Smooth muscle cell (in vitro differentiated cells): ENCODE data around the gene ROPN1L. TPM values are rescaled to one million over a fixed set of nuclear protein-coding genes. Genes with fewer than 3 reads are reported as not detected.

Source experiments
- DNase-seq: peaks from one replicate; lab custom pipeline; 2025; ENCODE audit not compliant: unreplicated experiment; lab: John Stamatoyannopoulos, UW
- H2AFZ ChIP-seq: fragments of 200-600 bp; sonication (generic); 2 replicates; pipeline ENCODE4 v1.6.0; 2016; ENCODE audit warnings: antibody characterized with exemption, low read depth, mild to moderate bottlenecking
- H3F3A ChIP-seq: fragments of 200-600 bp; sonication (generic); 2 replicates; pipeline ENCODE4 v1.6.0; 2017; ENCODE audit warnings: antibody characterized with exemption, low read depth
- H3K27ac ChIP-seq: fragments of 200-600 bp; sonication (generic); 2 replicates; pipeline ENCODE4 v1.5.1; 2016; ENCODE audit warnings: low read depth, mild to moderate bottlenecking
- H3K27me3 ChIP-seq: fragments of 200-600 bp; sonication (generic); 2 replicates; pipeline ENCODE4 v1.6.1; 2016; ENCODE audit warnings: low read depth, mild to moderate bottlenecking
- H3K36me3 ChIP-seq: fragments of 200-600 bp; sonication (generic); 2 replicates; pipeline ENCODE4 v1.5.1; 2016; ENCODE audit warnings: low read depth
- H3K4me1 ChIP-seq: fragments of 200-600 bp; sonication (generic); 2 replicates; pipeline ENCODE4 v1.5.1; 2016; ENCODE audit warnings: low read depth
- H3K4me2 ChIP-seq: fragments of 200-600 bp; sonication (generic); 2 replicates; pipeline ENCODE4 v1.6.0; 2016; ENCODE audit warnings: mild to moderate bottlenecking
- H3K4me3 ChIP-seq: fragments of 200-600 bp; sonication (generic); 2 replicates; pipeline ENCODE4 v1.5.1; 2016; ENCODE audit warnings: mild to moderate bottlenecking
- H3K79me2 ChIP-seq: fragments of 200-600 bp; sonication (generic); 2 replicates; pipeline ENCODE4 v1.6.0; 2016; ENCODE audit warnings: low read depth, mild to moderate bottlenecking
- H3K9ac ChIP-seq: fragments of 200-600 bp; sonication (generic); 2 replicates; pipeline ENCODE4 v1.6.0; 2016; ENCODE audit warnings: low read depth
- H3K9me3 ChIP-seq: fragments of 200-600 bp; sonication (generic); replicated peaks from 2 replicates; pipeline ENCODE4 v1.5.1; 2016; ENCODE audit warnings: low read depth
- H4K20me1 ChIP-seq: fragments of 200-600 bp; sonication (generic); 2 replicates; pipeline ENCODE4 v1.6.0; 2016; ENCODE audit warnings: low read depth
- WGBS: methylation state at CpG from one replicate; pipeline ENCODE4 v1.1.7; 2016; ENCODE audit warnings: low lambda C conversion rate; 5-methylcytosine and 5-hydroxymethylcytosine counted together
- polyA plus RNA-seq: library from polyadenylated mRNA; unstranded; fragments of >200 nt; fragmentation: Nextera tagmentation; extraction: Ambion mirVana; gene quantifications from 2 replicates; pipeline ENCODE4 v1.2.1, GENCODE V29; 2016
- total RNA-seq: library from RNA; depleted of rRNA; stranded (reverse); fragments of >200 nt; gene quantifications from 2 replicates; pipeline ENCODE4 v1.2.3, GENCODE V29; 2014
- TF ChIP-seq, protein P1 (sequence below): fragments of 200-600 bp; sonication (generic); IDR thresholded peaks from 2 replicates; pipeline ENCODE4 v1.5.1; 2017; ENCODE audit warnings: borderline replicate concordance, mild to moderate bottlenecking, antibody characterized with exemption; ENCODE audit not compliant: insufficient read depth, poor library complexity, severe bottlenecking

ROPN1L gene
- total and polyA plus RNA-seq, 2 experiments from 2014 or later = 3.0 TPM; not detected in 1

DNA sequence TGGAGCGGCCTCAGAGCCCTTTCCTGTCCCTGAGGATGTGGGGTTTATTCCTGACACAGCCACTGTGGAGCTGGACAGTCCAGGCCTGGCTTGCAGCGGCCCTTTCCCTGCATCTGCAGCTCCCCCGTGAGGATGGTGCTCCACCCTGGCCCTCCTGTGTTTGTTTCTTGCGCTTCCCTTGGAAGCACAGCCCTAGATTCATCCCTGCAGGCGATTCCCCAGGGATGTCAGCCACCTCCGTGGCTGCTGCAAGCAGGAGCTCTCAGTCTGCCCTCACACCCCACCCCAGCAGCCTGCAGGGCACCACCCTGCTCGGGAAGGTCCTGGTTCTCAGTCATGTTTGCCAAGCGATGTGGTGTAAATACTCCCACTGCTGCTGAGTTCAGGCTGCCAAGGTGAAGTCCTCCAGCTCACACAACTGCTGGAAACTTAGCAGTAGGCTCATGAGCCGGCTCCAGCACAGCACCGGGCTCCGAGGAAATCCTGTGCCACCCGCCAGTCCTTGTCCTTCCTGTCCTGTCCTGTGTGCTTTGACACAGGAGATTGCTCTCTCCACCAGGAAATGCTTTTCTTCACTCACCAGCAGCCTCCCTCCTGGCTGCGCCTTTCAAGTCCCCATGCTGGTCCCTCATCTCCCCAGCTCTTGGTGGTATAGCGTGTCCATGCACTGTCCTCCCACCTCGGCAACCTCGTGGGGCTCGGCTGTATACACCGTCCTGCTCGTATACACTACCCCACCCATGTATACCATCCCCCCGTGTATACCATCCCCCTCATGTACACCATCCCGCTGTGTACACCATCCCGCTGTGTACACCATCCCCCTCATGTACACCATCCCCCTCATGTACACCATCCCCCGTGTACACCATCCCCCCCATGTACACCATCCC, 16.2 kb downstream of the ROPN1L start:
- H3K9ac ChIP-seq = no peak overlapping the region

DNA sequence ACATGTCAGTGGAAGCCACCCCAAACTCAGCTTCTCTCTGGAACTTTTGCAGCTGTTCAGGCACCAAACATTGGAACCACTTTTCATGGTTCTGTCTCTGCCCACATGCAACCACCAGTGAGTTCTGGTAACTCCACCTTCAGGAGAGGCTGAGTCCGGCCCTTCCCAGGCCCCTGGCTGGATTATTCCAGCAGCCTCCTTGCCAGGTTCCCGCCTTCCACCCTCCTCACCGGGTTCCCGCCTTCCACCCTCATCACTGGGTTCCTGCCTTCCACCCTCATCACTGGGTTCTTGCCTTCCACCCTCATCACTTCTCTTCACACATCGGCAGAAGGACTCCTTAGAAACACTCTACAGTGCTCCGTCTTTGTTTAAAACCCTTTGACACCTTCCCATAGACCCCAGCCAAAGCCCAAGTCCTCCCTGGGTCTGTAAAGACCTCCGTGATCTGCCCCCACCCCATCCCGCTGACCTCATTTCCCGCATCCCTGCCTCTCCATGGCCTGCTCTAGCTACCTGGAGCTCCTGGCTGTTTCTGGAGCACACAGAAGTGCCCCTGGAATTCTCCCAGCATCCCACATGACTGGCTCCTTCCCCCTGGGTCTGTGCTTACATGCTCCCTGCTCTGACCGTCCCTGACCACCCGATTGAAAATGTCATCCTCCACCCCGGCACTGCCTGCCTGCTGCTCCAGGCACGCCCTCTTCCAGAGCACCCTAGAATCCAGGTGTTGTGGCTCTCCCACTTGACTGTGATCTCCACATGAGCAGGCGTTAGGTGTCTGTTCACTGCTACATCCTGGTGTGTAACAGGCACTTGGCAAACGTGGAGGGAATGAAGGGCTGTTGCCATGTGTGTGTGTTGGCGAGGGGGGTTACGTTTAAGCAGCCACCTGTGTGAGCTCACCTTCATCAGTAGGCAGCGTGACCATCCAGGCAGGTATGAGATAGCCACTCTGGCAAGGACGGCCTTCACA, 17.7 kb downstream of the ROPN1L start:
- H3K27me3 ChIP-seq = no peaks in the 10 kb centered on the region
- no peaks in the 10 kb centered on the region for H4K20me1 ChIP-seq
- no peak overlapping the region for H3K4me3 ChIP-seq
- H3K36me3 ChIP-seq = no peaks in the 10 kb centered on the region
- H3K9ac ChIP-seq = no peak overlapping the region
- 90% methylated on average over 19 of the region's 19 CpGs for WGBS
- H3F3A ChIP-seq = no peaks in the 10 kb centered on the region
- H3K4me1 ChIP-seq = peaks cover 12% of the 10 kb centered on the region
- no peak overlapping the region for H3K27ac ChIP-seq
- no peaks in the 10 kb centered on the region for H3K9me3 ChIP-seq
- DNase-seq = no peak
- H3K79me2 ChIP-seq = no peaks in the 10 kb centered on the region
- H2AFZ ChIP-seq = no peak overlapping the region
- no peak overlapping the region for H3K4me2 ChIP-seq
- TF ChIP-seq, protein P1, sequence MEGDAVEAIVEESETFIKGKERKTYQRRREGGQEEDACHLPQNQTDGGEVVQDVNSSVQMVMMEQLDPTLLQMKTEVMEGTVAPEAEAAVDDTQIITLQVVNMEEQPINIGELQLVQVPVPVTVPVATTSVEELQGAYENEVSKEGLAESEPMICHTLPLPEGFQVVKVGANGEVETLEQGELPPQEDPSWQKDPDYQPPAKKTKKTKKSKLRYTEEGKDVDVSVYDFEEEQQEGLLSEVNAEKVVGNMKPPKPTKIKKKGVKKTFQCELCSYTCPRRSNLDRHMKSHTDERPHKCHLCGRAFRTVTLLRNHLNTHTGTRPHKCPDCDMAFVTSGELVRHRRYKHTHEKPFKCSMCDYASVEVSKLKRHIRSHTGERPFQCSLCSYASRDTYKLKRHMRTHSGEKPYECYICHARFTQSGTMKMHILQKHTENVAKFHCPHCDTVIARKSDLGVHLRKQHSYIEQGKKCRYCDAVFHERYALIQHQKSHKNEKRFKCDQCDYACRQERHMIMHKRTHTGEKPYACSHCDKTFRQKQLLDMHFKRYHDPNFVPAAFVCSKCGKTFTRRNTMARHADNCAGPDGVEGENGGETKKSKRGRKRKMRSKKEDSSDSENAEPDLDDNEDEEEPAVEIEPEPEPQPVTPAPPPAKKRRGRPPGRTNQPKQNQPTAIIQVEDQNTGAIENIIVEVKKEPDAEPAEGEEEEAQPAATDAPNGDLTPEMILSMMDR = no peak

More for the DNA sequence above, 16.2 kb downstream of the ROPN1L start:
- TF ChIP-seq, protein P1 = no peak
- Histone ChIP-seq H3K27me3 (no peaks in the 10 kb centered on the region), H4K20me1 (no peaks in the 10 kb centered on the region), H3K9me3 (no peaks in the 10 kb centered on the region), H3F3A (no peaks in the 10 kb centered on the region), H3K36me3 (no peaks in the 10 kb centered on the region), H3K27ac (no peak overlapping the region), H2AFZ (no peak overlapping the region), H3K79me2 (no peaks in the 10 kb centered on the region), H3K4me3 (no peak overlapping the region), H3K4me1 (peaks cover 13% of the 10 kb centered on the region), H3K4me2 (no peak overlapping the region)
- WGBS = 82% methylated on average over 20 of the region's 23 CpGs
- no peak for DNase-seq

DNA sequence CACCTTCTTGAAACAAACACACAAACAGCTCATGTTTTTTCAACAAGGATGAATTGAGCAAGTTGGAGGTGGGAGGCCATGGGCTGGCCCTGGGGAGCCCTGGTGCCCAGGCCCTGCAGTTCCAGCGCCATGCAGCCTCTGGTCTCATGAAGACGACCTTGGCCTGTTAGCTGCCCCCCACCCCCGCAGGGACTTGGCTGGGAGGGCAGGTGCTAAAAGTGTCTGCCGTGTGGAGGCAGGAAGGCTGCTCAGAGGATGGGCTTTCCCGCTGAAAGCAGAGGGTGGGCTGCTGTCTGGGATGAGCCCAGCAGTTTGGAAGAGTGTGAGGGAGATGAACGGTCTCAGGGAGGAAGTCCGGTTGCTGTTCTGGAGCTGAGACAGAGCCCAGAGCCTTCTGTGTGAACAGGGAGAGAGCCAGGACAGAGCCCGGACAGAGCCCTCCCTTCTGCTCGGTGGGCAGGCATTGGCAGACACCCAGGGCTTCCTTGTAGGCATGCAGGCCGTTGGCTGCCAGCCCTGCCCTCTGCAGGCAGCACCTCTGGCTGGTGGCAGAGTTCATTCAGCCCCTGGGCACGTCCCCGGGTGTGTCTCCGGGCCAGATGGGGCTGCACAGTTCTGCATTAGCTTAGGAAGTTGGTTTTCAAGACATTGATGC, 18.7 kb downstream of the ROPN1L start:
- no peak overlapping the region for H2AFZ ChIP-seq
- no peaks in the 10 kb centered on the region for H3K9me3 ChIP-seq
- H3K4me3 ChIP-seq = no peak overlapping the region
- H3K79me2 ChIP-seq = no peaks in the 10 kb centered on the region
- DNase-seq = no peak
- H3K27ac ChIP-seq = no peak overlapping the region
- no peaks in the 10 kb centered on the region for H4K20me1 ChIP-seq
- H3K36me3 ChIP-seq = no peaks in the 10 kb centered on the region
- no peak overlapping the region for H3K4me2 ChIP-seq
- no peaks in the 10 kb centered on the region for H3F3A ChIP-seq
- TF ChIP-seq, protein P1 = no peak
- no peaks in the 10 kb centered on the region for H3K27me3 ChIP-seq
- WGBS = 80% methylated on average over 12 of the region's 13 CpGs
- peaks cover 2% of the 10 kb centered on the region for H3K4me1 ChIP-seq
- no peak overlapping the region for H3K9ac ChIP-seq
